HepG2 (cell line): Measurements from ENCODE around the gene SVOP. TPM values are rescaled to one million over a fixed set of nuclear protein-coding genes. Genes with fewer than 3 reads are reported as not detected.

Source experiments
- CBX1 ChIP-seq: IDR thresholded peaks from one replicate; pipeline ENCODE4 v1.6.1; 2016; ENCODE audit warnings: antibody characterized with exemption, low read depth
- CEBPG ChIP-seq: IDR thresholded peaks from 2 replicates; pipeline ENCODE4 v1.6.1; 2016
- HNRNPL ChIP-seq: fragments of 200-400 bp; formaldehyde crosslinking; IDR thresholded peaks from 2 replicates; pipeline ENCODE4 v1.6.1; 2017; ENCODE audit warnings: mild to moderate bottlenecking, low read depth, low read length
- KIAA2018 ChIP-seq: sonication (generic); formaldehyde crosslinking; IDR thresholded peaks from 2 replicates; pipeline ENCODE4 v1.5.0; 2020; ENCODE audit warnings: mild to moderate bottlenecking, missing genetic modification reagents, borderline replicate concordance
- NR2F6 ChIP-seq, 2 experiments: IDR thresholded peaks; 2 replicates each; pipeline ENCODE4 v1.6.1; 2016; ENCODE audit warnings: antibody characterized with exemption in 1 of 2, mild to moderate bottlenecking in 1 of 2
- POLR2AphosphoS5 ChIP-seq: IDR thresholded peaks from 2 replicates; pipeline ENCODE4 v1.6.1; 2012; ENCODE audit warnings: low read depth, low read length
- ZNF670 ChIP-seq: sonication (generic); formaldehyde crosslinking; IDR thresholded peaks from 2 replicates; pipeline ENCODE4 v1.8.0; 2022; ENCODE audit warnings: mild to moderate bottlenecking, missing genetic modification reagents, borderline replicate concordance
- ZNF878 ChIP-seq: sonication (generic); formaldehyde crosslinking; IDR thresholded peaks from 2 replicates; pipeline ENCODE4 v1.8.1; 2023; ENCODE audit warnings: mild to moderate bottlenecking, missing genetic modification reagents, moderate library complexity
- polyA plus RNA-seq, 8 experiments: library from polyadenylated mRNA; depleted of rRNA in 3 of 8; stranded (reverse) in 7 of 8; unstranded in 1 of 8; fragments of >200 nt; fragmentation: Illumina TruSeq in 4 of 8; extraction: Trizol in 4 of 8; gene quantifications; 2 replicates each; pipeline versions ENCODE4 v1.2.1 to v1.2.3, GENCODE V29; 2011 to 2016; ENCODE audit warnings: low read depth in 4 of 8, missing spikeins in 1 of 8, mixed read lengths in 1 of 8; ENCODE audit not compliant: insufficient read depth in 1 of 8
- total RNA-seq, 5 experiments: library from RNA; depleted of rRNA; stranded (reverse); fragments of >200 nt; fragmentation: Illumina TruSeq; extraction: Trizol; gene quantifications; 2 replicates each; pipeline ENCODE4 v1.2.3, GENCODE V29; 2016; ENCODE audit warnings: low read depth in 1 of 5

Gene SVOP
- total and polyA plus RNA-seq, 2 of the 13 experiments (the other 11 are each of a cell fraction or from before 2014, with no cell fraction given): not detected

DNA sequence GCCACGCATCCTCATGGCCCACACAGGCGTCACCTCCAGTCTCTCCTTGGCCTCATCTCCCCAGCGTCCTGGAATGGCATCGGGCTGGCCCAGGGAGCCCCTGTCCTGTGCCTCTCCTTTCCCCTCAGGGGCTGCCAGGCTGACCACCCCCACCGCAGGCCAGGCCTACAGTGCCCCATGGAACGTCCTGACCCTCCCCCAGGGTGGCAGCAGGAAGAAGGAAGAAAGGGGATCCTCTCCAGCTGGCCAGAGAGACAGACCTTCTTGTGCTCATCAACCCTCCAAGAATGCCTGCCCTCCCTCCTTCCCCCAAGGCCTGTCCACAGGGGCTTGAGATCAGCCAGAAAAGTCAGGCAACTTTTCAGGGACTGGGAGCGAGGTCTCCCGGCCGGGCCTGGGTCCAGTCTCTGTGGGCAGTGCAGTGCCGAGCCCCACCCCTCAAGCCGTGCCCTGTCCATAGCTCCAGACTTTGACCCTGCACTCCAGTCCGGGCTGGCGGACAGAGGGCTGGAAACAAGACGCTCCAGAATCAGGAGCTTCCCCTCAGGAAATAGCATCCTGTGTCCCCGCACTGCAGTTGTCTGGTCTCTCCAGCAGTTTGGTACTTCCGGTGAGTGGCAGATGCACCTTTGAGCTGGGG lies 141.1 kb downstream of the SVOP start, which contains the start of gene DAO (continued):
- TF ChIP-seq KIAA2018 (CRISPR knock-in tag) (no peak), HNRNPL (peak; percentile 81; the same call in 1 of the 2 replicates), ZNF670 (no peak), CBX1 (no peak), ZNF878 (no peak), NR2F6 (IDR thresholded peaks at IDR 0.05) (no peak), NR2F6 (CRISPR knock-in tag; IDR thresholded peaks at IDR 0.05) (0 out of 2 replicates have a peak, but pooled peaks have one; percentile 20), CEBPG (CRISPR knock-in tag) (no peak), POLR2AphosphoS5 (peak; percentile 36; the same call in 1 of the 2 replicates)
